GM12864 (cell line): ENCODE data around the gene ESF1.
A peak's percentile ranks its signal among the peaks of the same experiment; 100 is the strongest.

Experiments
- DNase-seq: peaks from one replicate; pipeline ENCODE4 v3.0.0-alpha.2; 2011; ENCODE audit warnings: low read depth
- H3K4me3 ChIP-seq: 2 replicates; pipeline ENCODE4 v1.5.1; 2011; ENCODE audit warnings: mild to moderate bottlenecking, low read depth, low read length, control low read depth
- CTCF ChIP-seq: IDR thresholded peaks from 2 replicates; pipeline ENCODE4 v1.5.1; 2011; ENCODE audit warnings: low read depth, mild to moderate bottlenecking, moderate library complexity, low read length, control low read depth, inconsistent platforms; ENCODE audit errors: missing control alignments

ESF1 gene

GRCh38 chr20:13692802-13693736 is 91.7 kb downstream of the ESF1 start:
- H3K4me3 ChIP-seq, result no peak overlapping the region
- no peak for DNase-seq
- no peak for TF ChIP-seq CTCF

GRCh38 chr20:13690943-13691342 is 93.8 kb downstream of the ESF1 start:
- H3K4me3 ChIP-seq, result no peak overlapping the region
- TF ChIP-seq CTCF, result no peak
- DNase-seq, result no peak

- no peak for TF ChIP-seq CTCF
- H3K4me3 ChIP-seq, result no peak overlapping the region
- DNase-seq, result no peak
Measured at GRCh38 chr20:13687815-13688214, 96.9 kb downstream of the ESF1 start.

GRCh38 chr20:13685623-13686022 is 99.1 kb downstream of the ESF1 start:
- DNase-seq, result no peak
- TF ChIP-seq CTCF, result no peak
- no peak overlapping the region for H3K4me3 ChIP-seq

- no peak overlapping the region for H3K4me3 ChIP-seq
- TF ChIP-seq CTCF, result no peak
- DNase-seq, result peak; percentile 54
Measured at GRCh38 chr20:13684566-13685222, 100.0 kb downstream of the ESF1 start.

- DNase-seq, result no peak
- H3K4me3 ChIP-seq, result no peak overlapping the region
- no peak for TF ChIP-seq CTCF
Measured at GRCh38 chr20:13683833-13684232, 100.9 kb downstream of the ESF1 start.
